ENCODE results near the gene NSMCE4A.
"Not testable (repeated sequence)": the region's sequence is repeated elsewhere in the genome, so short reads cannot be mapped to it uniquely, and the experiment has no call there.

NSMCE4A gene

DNA sequence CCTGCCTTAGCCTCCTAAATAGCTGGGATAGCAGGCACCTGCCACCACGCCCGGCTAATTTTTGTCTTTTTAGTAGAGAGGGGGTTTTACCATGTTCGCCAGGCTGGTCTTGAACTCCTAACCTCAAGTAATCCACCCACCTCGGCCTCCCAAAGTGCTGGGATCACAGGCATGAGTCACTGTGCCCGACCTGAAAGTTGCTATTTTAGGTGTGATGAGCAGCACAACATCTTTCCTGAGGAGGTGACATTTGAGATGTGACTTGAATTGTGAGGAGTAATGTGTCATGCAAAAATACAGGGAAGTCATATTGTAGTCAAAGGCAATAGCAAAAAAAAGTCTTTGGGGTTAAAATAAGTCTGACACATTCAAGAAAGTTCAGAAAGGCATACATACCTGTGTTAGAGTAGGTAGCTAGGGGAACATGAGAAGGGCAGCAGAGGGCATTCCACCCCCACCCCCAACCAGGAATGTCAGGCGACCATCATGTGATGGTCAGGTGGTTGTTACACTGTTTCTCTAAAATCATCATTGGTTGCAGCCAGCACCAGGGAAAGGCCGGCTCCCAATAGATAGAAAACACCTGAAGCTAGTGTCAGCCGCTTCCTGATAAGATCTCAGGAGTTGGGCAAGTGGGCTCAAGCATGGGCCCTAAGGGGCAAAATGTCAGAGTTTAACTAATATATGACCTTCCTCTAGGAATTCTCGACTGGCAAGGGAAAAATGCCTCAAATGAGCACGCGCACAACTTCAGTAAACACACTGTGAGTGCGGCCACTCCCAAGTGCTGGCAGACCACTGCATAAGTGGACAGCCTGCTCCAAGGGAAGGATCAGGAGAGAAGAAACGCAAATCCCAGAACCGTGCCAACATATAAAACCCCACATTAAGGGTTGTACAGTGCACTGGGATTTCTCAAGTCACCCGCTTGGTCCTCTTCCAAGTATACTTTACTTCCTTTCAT, 13.6 kb upstream of the NSMCE4A start, which contains the start of gene TACC2:
Gene TACC2 (plus strand): TSS at position 803 of the 964 bp plus-strand sequence. CDS start 32,819 bp downstream, outside the sequence.
- in situ Hi-C loops (cut with HindIII; ENCODE audit: low sequenced_read_pairs) = no loop called here

DNA sequence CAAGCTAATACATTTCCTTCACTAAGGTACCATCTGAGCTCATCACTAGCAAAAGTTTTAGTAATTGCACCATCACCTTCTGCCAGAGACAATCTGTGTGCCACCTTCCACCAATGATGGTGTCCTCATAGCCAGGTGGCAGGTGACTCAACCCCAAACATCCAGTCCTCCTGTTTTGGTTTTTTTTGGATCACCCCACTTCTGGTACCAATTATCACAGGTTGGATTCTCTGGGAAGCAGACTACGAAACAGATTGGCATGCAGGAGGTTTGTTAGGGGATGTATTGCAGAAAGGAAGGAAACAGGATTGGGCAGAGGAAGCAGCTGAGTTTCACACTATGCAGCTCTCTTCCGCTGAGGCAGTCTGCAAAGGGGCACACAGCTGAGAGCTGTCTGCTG, 9.4 kb upstream of the NSMCE4A start:
- in situ Hi-C loops (cut with HindIII; ENCODE audit: low sequenced_read_pairs) = no loop called here

DNA sequence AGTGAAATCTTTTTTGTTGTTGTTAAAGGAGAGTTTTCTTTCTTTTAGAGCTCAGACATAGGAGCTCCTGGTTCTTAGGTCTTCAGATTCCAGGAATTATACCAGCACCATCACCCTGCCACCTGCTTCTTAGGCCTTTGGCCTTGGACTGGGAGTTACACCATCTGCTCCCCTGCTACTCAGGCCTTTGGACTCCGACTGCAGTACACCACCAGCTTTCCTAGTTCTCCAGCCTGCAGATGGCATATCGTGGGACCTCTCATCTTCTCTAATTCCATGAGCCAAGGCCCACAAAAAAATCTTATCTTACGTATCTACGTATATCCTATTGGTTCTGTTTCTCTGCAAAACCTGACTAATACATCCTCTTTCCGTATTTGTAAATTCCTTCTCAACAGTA, 8.8 kb upstream of the NSMCE4A start:
- in situ Hi-C loops (cut with HindIII; ENCODE audit: low sequenced_read_pairs) = no loop called here

DNA sequence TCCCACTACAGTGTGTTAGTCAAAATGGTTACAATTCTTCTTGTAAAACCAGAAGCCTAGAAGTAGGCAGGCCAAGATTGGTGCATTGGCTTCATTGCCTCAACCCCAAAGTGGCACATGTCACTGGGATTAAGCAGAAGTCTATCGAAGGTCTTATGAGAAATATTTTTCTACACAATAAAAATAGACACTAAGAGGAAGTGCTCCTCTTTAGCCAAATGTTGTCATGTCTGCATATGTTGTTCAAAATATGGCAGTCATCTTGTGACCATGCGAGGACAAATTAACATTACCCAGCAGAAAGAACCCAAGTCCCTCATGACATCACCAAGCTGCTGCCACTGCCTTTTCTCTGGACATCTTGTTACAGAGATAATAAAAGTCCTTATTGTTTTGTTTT, 6.3 kb upstream of the NSMCE4A start:
- in situ Hi-C loops (cut with HindIII; ENCODE audit: low sequenced_read_pairs) = no loop called here

DNA sequence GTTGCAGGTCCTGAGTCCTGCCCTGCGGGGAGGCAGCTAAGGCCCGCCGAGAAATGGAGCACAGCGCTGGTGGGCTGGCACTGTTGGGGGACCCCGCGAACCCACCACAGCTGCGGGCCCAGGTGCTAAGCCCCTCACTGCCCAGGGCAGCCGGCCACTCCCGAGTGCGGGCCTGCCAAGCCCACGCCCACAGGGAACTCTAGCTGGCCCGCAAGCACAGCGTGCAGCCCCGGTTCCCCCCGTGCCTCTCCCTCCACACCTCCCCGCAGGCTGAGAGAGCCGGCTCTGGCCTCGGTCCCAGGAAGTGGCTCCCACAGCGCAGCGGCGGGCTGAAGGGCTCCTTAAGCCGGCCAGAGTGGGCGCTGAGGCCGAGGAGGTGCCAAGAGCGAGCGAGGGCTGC, 3.5 kb upstream of the NSMCE4A start:
- in situ Hi-C loops (cut with HindIII; ENCODE audit: low sequenced_read_pairs) = no loop called here

DNA sequence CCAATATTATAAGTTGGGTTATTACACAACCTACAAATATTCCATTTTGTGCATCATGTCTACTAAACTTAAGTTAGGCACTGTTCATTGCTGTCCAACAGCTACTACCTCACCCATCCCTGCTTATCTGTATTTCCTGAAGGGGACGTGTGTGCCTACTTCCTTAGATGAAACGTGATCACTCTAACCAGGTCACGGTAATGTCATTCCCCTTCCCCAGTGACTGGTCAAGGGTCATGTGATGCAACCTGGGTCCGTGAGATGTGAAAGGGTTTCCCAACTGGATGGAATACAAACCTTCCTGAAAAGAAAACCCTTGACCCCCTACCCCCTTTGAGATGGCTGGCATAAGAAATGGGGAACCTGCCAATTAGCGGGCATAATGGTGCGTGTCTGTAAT, 1.6 kb upstream of the NSMCE4A start:
- in situ Hi-C loops (cut with HindIII; ENCODE audit: low sequenced_read_pairs) = no loop called here

DNA sequence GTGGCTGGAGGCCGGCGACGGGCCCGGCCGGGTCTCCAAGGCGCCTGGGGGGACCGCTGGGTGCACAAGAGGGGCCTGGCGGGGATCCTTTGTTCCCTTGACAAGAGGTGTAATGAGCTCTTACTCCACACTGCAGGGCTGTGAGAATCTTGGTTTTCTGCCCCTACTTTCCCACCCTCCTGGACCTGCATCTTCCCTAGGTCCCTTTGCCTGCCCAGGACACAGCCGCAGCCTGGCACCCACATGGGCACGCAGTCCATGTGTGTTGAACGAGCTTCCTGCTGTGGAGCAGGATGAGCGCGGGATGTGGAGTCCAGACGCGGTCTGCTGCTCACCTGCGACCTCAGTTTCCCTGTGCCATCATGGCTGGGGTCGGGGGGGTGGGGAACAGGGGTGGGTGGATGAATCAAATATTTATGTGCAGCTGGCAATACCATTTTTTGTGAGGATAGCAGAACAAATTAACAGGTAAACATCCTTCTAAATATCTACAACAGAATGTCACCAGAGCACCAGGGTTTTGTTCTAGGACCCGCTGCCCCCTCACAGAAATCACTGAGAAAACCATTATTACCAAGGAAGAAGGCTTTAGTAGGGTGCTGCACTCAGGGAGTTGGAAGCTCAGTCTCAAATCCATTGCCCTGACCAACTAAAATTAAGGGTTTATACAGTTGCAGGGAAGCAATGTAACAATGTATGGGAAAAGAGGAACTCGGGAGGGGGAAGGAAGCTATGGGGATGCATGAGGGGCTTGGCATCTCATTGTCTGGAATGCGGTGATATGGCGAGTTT, 474 bp upstream of the NSMCE4A start:
- in situ Hi-C loops (cut with HindIII; ENCODE audit: low sequenced_read_pairs) = no loop called here

DNA sequence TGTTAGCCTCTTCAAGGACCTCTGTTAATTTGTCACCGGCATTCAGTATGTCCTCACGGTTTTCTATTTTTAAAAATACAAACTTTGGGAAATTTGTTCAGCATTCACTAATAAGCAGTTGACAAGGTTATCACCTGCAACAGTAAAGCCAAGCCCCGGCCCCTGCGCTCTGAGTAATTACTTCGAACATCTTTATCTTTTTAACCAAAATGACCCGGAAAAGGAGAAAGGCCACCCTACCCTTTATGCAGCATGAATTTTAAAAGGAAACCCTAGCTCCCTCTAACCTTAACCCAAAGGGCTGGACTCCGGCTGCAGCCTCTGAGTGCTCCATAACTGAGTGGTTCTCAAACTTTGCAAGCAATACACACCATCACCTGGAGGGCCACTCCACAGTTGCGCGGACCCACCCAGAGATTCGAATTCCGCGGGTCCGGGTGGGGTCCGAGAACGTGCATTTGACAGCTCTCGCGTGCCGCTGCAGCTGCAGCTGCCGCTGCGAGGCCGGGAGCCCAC, 940 bp downstream of the NSMCE4A start:
- in situ Hi-C loops (cut with HindIII; ENCODE audit: low sequenced_read_pairs) = no loop called here

DNA sequence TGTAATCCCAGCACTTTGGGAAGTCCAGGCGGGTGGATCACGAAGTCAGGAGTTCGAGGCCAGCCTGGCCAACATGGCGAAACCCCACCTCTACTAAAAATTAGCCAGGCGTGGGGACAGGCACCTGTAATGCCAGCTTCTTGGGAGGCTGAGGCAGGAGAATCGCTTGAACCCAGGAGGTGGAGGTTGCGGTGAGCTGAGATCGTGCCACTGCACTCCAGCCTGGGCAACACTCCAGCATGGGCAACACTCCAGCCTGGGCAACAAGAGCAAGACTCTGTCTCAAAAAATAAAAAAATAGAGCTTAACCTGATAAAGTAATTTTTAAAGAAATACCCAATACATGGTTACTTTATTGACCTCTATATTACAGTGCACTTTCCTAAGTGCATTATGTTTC, 5.9 kb downstream of the NSMCE4A start:
- in situ Hi-C loops (cut with HindIII; ENCODE audit: low sequenced_read_pairs) = not testable (repeated sequence)

DNA sequence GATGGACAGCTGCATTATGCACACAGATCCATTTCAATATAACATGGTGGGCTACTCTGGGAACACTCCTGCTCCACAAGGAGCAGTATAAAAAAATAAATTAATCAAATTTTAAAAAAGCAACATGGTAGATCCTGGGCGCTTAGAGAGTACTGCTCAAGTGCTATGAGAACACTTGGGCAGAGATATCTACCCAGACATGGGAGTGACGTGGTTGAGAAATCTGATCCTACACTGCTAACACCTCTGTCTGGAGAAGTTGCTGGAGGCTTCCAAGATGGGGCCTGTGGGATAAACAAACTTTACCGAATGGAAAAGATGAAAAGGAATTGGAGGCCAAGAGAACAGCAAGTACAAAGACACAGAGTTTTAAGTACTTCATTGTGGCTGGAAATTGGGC, 9.0 kb downstream of the NSMCE4A start:
- in situ Hi-C loops (cut with HindIII; ENCODE audit: low sequenced_read_pairs) = no loop called here

DNA sequence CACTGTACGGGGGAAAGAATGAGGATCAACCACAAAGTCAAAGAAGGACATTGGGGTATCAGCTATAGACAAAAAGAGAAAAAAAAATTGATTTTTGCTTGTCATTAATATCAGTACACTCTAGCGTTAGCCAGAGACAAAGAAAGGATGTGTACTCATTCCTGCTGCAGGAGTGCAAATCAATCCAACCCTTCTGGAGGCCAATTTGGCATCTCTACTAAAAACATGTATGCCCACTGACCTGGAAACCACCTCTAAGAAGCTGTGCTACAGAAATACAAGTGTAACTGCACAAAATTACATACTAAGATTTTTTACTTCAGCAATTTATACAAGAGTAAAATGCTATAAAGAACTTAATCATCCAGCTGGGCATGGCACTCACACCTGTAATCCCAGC, 13.6 kb downstream of the NSMCE4A start:
- in situ Hi-C loops (cut with HindIII; ENCODE audit: low sequenced_read_pairs) = no loop called here

DNA sequence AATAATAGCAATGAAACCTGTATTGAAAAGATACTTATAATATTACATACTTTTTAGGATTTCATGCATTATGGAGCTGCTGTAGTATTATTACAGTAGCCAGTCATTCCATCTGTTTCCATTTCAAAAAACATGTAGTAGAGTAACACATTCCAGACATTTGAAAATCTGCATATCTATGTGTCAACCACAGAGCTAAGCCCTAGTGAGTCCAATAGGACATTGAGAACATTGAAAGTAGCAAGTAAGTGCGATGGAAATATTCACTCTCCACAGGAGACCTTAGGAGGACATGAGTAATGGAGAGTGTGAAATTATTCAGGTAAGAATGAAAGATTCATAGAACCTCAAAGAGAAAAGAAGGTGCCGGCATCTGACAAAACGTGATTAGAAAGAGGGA, 15.3 kb downstream of the NSMCE4A start:
- in situ Hi-C loops (cut with HindIII; ENCODE audit: low sequenced_read_pairs) = no loop called here

DNA sequence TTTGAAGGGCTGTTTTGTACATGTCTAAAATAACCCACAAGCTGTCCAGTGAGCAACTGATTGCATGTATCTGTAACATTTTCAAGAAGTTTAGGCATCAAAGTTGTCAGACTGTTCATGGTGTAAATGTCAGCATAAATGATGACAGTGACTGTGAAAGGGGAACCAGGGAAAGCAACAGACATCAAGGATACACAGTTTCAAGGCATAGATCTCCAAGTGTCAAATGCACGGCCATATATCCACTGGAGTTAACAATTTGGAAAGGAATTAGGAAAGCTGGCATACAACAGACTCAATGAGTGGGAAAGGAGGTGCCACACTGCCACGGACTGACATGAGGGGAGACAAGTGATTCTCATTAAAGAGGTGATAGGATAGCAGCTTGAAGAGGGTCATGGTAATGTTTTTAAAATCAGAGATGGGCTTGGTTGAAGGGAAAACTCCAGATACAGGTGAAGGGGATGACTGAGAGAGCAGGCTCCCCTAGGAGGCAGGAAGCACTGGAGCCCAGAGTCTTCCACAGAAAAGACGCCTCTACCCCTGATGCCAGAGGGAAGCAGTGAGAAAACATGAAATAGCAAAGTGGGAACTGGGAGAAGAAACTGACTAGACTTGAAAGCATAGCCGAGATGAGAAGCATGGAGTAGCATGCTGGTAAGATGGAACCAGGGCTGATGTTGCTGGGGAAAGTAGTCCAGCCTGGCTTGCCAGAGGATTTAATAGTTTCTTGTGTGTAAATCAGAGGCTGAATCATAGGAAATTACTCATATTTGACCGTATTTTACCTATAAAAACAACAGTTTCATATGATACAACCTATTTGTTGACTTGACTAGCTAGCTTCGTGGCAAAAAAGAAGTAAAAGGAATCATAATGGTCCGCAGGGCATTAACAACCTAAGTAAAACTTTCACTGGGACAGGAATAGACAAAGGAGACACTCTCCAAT, 18.6 kb downstream of the NSMCE4A start:
- in situ Hi-C loops (cut with HindIII; ENCODE audit: low sequenced_read_pairs) = no loop called here

DNA sequence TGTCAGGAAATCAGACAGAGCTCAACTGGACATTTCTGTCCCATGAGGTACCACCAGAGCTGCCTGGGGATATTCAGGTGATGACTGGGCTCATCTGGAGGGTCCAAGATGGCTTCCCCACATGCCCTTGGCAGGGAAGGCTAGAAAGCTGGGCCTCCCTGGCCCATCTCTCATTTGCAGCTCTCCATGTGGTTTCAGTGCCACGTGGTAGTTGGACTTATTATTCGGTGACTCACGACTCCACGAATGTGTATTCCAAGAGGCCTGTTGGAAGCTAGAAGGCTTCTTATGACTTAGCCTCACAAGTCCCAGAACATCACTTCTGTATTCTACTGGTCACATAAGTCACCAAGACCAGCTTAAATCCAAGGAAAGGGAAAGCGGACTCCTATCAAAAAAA, 22.8 kb downstream of the NSMCE4A start:
- in situ Hi-C loops (cut with HindIII; ENCODE audit: low sequenced_read_pairs) = no loop called here

DNA sequence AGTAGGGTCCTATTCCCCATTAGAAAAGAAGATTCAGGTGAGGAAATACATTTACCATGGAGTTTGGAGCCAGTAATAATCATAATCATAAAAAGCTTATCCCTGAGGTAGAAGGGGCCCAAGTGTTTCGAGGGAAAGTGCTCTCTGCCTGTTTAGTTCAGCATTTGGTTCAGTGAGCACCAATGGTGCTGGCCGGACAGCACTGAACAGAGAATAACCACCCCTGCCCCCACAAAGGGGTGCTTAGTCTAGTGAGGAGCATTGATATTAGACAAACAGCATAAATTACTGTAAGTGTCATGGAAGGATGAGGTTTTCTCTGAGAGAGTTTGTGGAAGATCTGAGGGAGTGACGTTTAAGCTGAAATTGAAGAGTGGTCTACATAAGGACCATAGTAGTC, 25.6 kb downstream of the NSMCE4A start:
- in situ Hi-C loops (cut with HindIII; ENCODE audit: low sequenced_read_pairs) = no loop called here

DNA sequence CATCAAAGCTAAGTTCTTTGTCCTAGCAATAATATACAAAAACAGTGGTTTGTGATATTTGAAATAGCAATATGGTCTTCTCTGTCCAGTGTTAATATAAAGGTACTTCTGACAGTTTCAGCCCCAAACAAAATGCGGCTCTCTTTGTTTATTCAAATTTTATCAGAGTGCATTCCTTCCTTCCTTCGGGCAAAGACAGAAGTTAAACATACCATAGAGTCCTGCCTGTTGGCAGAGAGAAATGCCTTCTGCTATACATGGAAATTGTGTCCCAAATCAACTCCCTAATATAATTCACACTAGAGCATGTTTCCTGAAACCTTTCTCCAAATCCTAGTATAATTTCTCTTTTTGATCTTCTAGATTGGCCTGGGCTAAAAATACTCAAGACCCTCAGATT, 26.0 kb downstream of the NSMCE4A start:
- in situ Hi-C loops (cut with HindIII; ENCODE audit: low sequenced_read_pairs) = no loop called here

DNA sequence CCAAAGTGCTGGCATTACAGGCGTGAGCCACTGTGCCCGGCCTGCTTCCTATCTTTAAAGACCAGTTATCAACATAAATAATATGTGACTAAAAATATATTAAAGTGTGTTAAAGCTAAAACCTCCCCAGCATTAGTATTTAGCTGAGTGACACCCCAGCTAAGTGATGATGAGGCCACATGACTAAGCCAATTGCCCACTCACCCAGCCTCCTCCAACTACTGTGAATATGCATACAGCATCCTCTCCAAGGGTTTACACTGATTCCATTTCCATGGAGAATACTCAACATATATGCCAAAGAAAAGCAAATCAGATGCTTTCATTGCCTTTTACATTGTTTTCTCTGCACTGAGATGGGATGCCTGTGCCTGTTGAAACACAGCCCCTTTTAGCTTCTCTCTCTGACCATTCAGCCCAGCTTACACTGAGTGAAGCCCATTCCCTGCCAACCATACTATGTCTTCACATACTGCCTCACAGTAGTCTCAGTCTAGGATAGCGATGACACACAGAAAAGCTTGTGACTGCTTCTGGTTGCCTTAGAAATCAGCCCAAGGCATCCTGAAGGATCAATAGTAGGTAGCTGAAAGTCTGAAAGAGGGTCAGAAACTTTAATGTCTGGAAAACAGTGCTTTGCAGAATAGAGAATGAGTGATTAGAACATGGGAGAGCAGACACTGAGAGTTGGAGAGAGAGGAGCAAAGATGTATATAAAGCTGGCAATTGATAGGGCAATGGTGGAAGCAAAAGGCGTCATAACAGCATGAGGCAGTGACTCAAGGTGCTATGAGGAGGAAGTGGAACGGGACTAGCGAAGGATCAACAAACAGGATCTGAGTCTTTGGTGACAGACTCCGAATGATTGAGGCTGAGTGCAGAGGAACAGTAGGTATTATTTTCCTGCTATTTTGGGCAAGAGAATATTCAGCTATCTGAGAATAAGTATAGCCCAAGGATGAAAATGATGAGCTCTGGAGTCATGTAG, 27.4 kb downstream of the NSMCE4A start:
- in situ Hi-C loops (cut with HindIII; ENCODE audit: low sequenced_read_pairs) = no loop called here

DNA sequence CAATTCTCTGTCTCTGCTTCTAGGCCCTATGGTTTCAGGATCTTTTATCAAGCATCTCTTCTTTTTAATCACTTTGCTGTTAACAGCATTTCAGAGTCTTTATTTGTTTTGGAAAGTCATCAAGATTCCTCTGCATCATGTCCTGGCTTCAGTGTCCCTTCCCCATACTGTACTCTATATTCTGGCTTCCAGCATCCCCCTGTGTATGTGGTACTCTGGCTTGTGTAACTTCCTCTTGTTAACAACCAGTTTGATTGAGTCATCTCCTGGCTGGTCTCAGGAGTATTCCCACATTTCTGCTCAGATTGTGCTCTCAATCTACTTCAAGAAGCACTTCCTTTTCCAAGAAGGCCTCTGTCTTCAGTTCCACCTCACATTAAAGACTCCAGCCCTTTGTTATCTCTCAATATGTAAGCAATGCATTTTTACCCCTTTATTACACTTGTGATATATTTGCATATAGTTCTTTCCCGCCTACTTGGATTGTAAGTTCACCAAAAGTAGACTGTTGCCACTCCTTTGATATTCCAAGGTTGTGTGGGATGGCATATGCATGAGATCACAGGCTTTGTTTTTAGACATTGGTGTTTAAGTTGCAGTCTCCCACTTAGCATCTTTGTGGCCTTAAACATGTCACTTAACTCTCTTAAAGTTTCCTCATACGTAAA, 32.1 kb downstream of the NSMCE4A start:
- in situ Hi-C loops (cut with HindIII; ENCODE audit: low sequenced_read_pairs) = no loop called here

DNA sequence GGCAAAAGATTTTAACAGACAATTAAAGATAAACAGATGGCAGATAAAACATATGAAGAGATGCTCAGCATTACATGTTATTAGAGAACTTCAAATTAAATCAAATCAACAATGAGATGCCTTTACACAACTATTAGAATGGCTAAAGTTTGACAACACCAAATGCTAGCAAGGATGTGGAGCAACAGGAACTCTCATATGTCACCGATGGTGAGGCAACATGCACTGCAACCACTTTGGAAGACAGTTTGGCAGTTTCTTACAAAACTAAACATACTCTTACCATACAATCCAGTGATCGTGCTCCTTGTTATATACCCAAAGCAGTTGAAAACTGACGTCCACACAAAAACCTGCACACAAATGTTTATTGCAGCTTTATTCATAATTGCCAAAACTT, 33.5 kb downstream of the NSMCE4A start:
- in situ Hi-C loops (cut with HindIII; ENCODE audit: low sequenced_read_pairs) = no loop called here
